ENCODE results near the gene BCAN. TPM values are rescaled to one million over a fixed set of nuclear protein-coding genes. Genes with fewer than 3 reads are reported as not detected.
A peak's percentile ranks its signal among the peaks of the same experiment; 100 is the strongest.

The BCAN gene
- total RNA-seq, 4 donors from 2014 or later, result not detected

GRCh38 chr1:156663178-156663577, 21.3 kb downstream of the BCAN start:
- peak overlapping the region; percentile 60 to 86 (median 68) for H3K27ac ChIP-seq
- intact Hi-C loops (cut with DNase I), result no loop called here
- H3K4me3 ChIP-seq, result no peak overlapping the region
- peaks cover 0 to under 1% (median 0%) of the 10 kb centered on the region in 4 donors for H3K27me3 ChIP-seq
- DNase-seq, result no peak
- H3K36me3 ChIP-seq, result no peaks in the 10 kb centered on the region
- 19 to 25% methylated on average over 5 of the region's 5 CpGs for WGBS, 2 donors
- H3K4me1 ChIP-seq, result peaks cover 42 to 93% (median 84%) of the 10 kb centered on the region in 3 donors
- TF ChIP-seq POLR2A (IDR thresholded peaks at IDR 0.05) (no peak), CTCF (IDR thresholded peaks at IDR 0.05) (no peak)
- H3K9me3 ChIP-seq, result no peaks in the 10 kb centered on the region

- no peak for DNase-seq
- peak overlapping the region; percentile 61 to 89 (median 80) for H3K27ac ChIP-seq
- TF ChIP-seq POLR2A (IDR thresholded peaks at IDR 0.05), result no peak
- TF ChIP-seq CTCF (IDR thresholded peaks at IDR 0.05), result no peak
- H3K36me3 ChIP-seq, result no peaks in the 10 kb centered on the region
- H3K27me3 ChIP-seq, result no peaks in the 10 kb centered on the region
- H3K4me1 ChIP-seq, result peaks cover 42 to 100% (median 85%) of the 10 kb centered on the region in 3 donors
- no peak overlapping the region for H3K4me3 ChIP-seq
- intact Hi-C loops (cut with DNase I), result no loop called here
- H3K9me3 ChIP-seq, result no peaks in the 10 kb centered on the region
- WGBS, 2 donors, result 49 to 52% methylated on average over 5 of the region's 5 CpGs
Measured at GRCh38 chr1:156664046-156664766, 22.3 kb downstream of the BCAN start.

DNA sequence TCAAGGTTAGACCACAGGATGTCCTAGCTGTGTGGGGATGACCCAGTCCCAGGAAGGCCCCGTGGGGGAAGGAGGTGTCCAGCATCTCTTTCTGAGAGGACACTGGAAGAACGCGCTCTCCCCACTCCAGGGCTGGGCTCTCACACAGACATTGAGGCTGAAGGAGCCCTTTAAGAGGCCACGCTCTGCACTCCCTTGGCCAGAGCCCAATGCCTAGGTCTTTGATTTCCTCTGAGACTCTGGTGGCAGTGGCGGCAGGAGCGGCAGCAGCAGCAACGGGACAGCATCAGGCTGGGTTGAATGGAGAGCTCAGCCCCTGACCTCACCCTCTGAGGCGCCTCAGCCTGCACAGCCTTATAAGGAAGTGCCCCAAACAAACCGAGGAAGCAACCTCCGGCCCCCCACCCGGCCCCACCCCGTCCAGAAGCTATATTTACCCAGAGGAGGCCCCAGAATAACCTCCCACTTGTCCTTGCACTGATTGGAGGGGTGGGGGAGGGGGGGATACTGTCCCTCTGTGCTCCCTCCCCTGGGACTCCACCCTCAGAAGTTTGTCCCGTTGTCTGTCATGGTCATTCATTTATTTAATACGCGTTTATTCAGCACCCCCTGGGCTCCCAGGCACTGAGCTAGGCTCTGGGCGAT, 23.0 kb downstream of the BCAN start:
- Histone ChIP-seq H3K27me3 (no peaks in the 10 kb centered on the region), H3K27ac (peak overlapping the region; percentile 61 to 89 (median 80)), H3K4me3 (no peak overlapping the region), H3K36me3 (no peaks in the 10 kb centered on the region), H3K4me1 (peaks cover 35 to 100% (median 78%) of the 10 kb centered on the region in 3 donors), H3K9me3 (no peaks in the 10 kb centered on the region)
- intact Hi-C loops (cut with DNase I), result no loop called here
- 44 to 51% methylated on average over 5 to 8 of the region's 16 CpGs for WGBS, 2 donors
- TF ChIP-seq POLR2A (IDR thresholded peaks at IDR 0.05), result no peak
- no peak for TF ChIP-seq CTCF (IDR thresholded peaks at IDR 0.05)
- no peak for DNase-seq

DNA sequence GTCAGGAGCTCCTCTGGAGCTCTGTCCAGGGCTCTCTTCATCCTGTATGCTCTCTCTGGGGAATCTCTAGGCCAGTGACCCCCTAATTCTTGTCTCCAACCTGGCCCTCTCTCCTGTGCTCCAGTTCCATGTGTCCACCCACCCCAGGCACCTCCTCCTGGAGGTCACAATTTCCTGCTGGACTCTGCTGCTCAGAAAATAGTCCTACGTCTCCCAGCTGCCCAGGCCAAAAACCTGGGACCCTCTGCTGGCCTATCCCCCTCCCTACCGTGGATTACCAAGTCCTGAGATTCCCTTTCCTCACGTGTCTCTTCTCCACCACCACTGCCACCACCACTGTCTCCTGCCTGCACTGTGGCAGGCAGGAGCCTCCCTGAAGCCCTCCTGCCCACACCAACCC, 23.6 kb downstream of the BCAN start:
- H3K4me3 ChIP-seq, result no peak overlapping the region
- no peak for DNase-seq
- TF ChIP-seq POLR2A (IDR thresholded peaks at IDR 0.05), result no peak
- TF ChIP-seq CTCF (IDR thresholded peaks at IDR 0.05), result no peak
- no peaks in the 10 kb centered on the region for H3K36me3 ChIP-seq
- no peaks in the 10 kb centered on the region for H3K27me3 ChIP-seq
- WGBS, 2 donors, result 62 to 67% methylated on average over 3 of the region's 3 CpGs
- intact Hi-C loops (cut with DNase I), result no loop called here
- H3K27ac ChIP-seq, result peak overlapping the region; percentile 61 to 89 (median 80)
- no peaks in the 10 kb centered on the region for H3K9me3 ChIP-seq
- H3K4me1 ChIP-seq, result peaks cover 29 to 98% (median 73%) of the 10 kb centered on the region in 3 donors
